ENCODE results near the gene ISL2.

DNA sequence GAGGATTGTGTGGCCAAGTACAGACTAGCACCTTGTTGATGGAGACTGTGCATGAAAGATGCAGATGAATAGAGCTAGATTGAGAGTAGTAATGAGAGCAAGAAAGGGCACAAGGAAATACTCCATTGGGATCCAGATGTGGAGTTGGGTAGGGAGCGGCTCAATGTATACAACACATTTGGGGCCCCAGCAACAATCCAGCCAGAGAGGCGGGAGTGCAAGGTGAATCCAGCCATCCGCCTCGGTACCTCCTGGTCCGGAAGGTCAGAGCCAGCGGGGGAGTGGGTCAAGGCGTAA is 9.0 kb downstream of the ISL2 start:
- TF ChIP-seq, protein P1, sequence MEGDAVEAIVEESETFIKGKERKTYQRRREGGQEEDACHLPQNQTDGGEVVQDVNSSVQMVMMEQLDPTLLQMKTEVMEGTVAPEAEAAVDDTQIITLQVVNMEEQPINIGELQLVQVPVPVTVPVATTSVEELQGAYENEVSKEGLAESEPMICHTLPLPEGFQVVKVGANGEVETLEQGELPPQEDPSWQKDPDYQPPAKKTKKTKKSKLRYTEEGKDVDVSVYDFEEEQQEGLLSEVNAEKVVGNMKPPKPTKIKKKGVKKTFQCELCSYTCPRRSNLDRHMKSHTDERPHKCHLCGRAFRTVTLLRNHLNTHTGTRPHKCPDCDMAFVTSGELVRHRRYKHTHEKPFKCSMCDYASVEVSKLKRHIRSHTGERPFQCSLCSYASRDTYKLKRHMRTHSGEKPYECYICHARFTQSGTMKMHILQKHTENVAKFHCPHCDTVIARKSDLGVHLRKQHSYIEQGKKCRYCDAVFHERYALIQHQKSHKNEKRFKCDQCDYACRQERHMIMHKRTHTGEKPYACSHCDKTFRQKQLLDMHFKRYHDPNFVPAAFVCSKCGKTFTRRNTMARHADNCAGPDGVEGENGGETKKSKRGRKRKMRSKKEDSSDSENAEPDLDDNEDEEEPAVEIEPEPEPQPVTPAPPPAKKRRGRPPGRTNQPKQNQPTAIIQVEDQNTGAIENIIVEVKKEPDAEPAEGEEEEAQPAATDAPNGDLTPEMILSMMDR (IDR thresholded peaks at IDR 0.05): no peak
- TF ChIP-seq POLR2AphosphoS5 (IDR thresholded peaks at IDR 0.05): no peak
